Measurements from ENCODE around the gene RFPL4AL1.

The RFPL4AL1 gene

GRCh38 chr19:55781112-55781511 is 12.2 kb downstream of the RFPL4AL1 start:
- no peaks in the 10 kb centered on the region for H3K36me3 ChIP-seq (ENCODE audit: insufficient read depth, low read length)
- ATAC-seq (ENCODE audit: insufficient read depth, low read depth) (no peak), DNase-seq (no peak)
- no peak overlapping the region for H3K4me3 ChIP-seq (ENCODE audit: low read depth in 1 of 2, low read length in 2 of 2)
- no peak overlapping the region for H2AFZ ChIP-seq (ENCODE audit: low read depth, low read length)
- no peak overlapping the region for H3K27ac ChIP-seq (ENCODE audit: low read length)
- H3K9ac ChIP-seq (ENCODE audit: low read depth, low read length), result no peak overlapping the region
- H4K20me1 ChIP-seq (ENCODE audit: insufficient read depth, low read length), result no peaks in the 10 kb centered on the region
- no peaks in the 10 kb centered on the region for H3K9me3 ChIP-seq (ENCODE audit: insufficient read depth, low read length, severe bottlenecking)
- no peaks in the 10 kb centered on the region for H3K79me2 ChIP-seq (ENCODE audit: insufficient read depth, low read length)
- no peaks in the 10 kb centered on the region for H3K27me3 ChIP-seq (ENCODE audit: insufficient read depth, low read length, poor library complexity)
- H3K4me1 ChIP-seq (ENCODE audit: insufficient read depth, low read length), result no peaks in the 10 kb centered on the region
- TF ChIP-seq CTCF (IDR thresholded peaks at IDR 0.05; ENCODE audit: borderline replicate concordance, extremely low read depth, low read length, poor library complexity, severe bottlenecking) (no peak), EZH2 (IDR thresholded peaks at IDR 0.05; ENCODE audit: borderline replicate concordance, low read depth, low read length, severe bottlenecking) (no peak)
- no peak overlapping the region for H3K4me2 ChIP-seq (ENCODE audit: insufficient read depth, low read length)

GRCh38 chr19:55795021-55795420 is 26.1 kb downstream of the RFPL4AL1 start:
- Histone ChIP-seq H3K9ac (ENCODE audit: low read depth, low read length) (no peak overlapping the region), H3K4me1 (ENCODE audit: insufficient read depth, low read length) (no peaks in the 10 kb centered on the region), H4K20me1 (ENCODE audit: insufficient read depth, low read length) (no peaks in the 10 kb centered on the region), H3K27ac (ENCODE audit: low read length) (no peak overlapping the region), H2AFZ (ENCODE audit: low read depth, low read length) (no peak overlapping the region), H3K27me3 (ENCODE audit: insufficient read depth, low read length, poor library complexity) (no peaks in the 10 kb centered on the region), H3K36me3 (ENCODE audit: insufficient read depth, low read length) (no peaks in the 10 kb centered on the region), H3K9me3 (ENCODE audit: insufficient read depth, low read length, severe bottlenecking) (no peaks in the 10 kb centered on the region), H3K79me2 (ENCODE audit: insufficient read depth, low read length) (no peaks in the 10 kb centered on the region), H3K4me3 (ENCODE audit: low read depth in 1 of 2, low read length in 2 of 2) (no peak overlapping the region), H3K4me2 (ENCODE audit: insufficient read depth, low read length) (no peak overlapping the region)
- ATAC-seq (ENCODE audit: insufficient read depth, low read depth) (no peak), DNase-seq (no peak)
- TF ChIP-seq CTCF (IDR thresholded peaks at IDR 0.05; ENCODE audit: borderline replicate concordance, extremely low read depth, low read length, poor library complexity, severe bottlenecking) (no peak), EZH2 (IDR thresholded peaks at IDR 0.05; ENCODE audit: borderline replicate concordance, low read depth, low read length, severe bottlenecking) (no peak)

GRCh38 chr19:55801416-55801815 is 32.5 kb downstream of the RFPL4AL1 start:
- Histone ChIP-seq H3K9me3 (ENCODE audit: insufficient read depth, low read length, severe bottlenecking) (no peaks in the 10 kb centered on the region), H3K4me1 (ENCODE audit: insufficient read depth, low read length) (no peaks in the 10 kb centered on the region), H4K20me1 (ENCODE audit: insufficient read depth, low read length) (no peaks in the 10 kb centered on the region), H3K27ac (ENCODE audit: low read length) (no peak overlapping the region), H3K27me3 (ENCODE audit: insufficient read depth, low read length, poor library complexity) (no peaks in the 10 kb centered on the region), H3K4me2 (ENCODE audit: insufficient read depth, low read length) (no peak overlapping the region), H3K36me3 (ENCODE audit: insufficient read depth, low read length) (no peaks in the 10 kb centered on the region), H3K9ac (ENCODE audit: low read depth, low read length) (no peak overlapping the region), H3K4me3 (ENCODE audit: low read depth in 1 of 2, low read length in 2 of 2) (no peak overlapping the region), H3K79me2 (ENCODE audit: insufficient read depth, low read length) (no peaks in the 10 kb centered on the region), H2AFZ (ENCODE audit: low read depth, low read length) (no peak overlapping the region)
- no peak for TF ChIP-seq EZH2 (IDR thresholded peaks at IDR 0.05; ENCODE audit: borderline replicate concordance, low read depth, low read length, severe bottlenecking)
- no peak for TF ChIP-seq CTCF (IDR thresholded peaks at IDR 0.05; ENCODE audit: borderline replicate concordance, extremely low read depth, low read length, poor library complexity, severe bottlenecking)
- ATAC-seq (ENCODE audit: insufficient read depth, low read depth) (no peak), DNase-seq (no peak)

GRCh38 chr19:55802281-55802680 is 33.4 kb downstream of the RFPL4AL1 start:
- H3K9ac ChIP-seq (ENCODE audit: low read depth, low read length), result no peak overlapping the region
- no peaks in the 10 kb centered on the region for H4K20me1 ChIP-seq (ENCODE audit: insufficient read depth, low read length)
- H3K27me3 ChIP-seq (ENCODE audit: insufficient read depth, low read length, poor library complexity), result no peaks in the 10 kb centered on the region
- H3K79me2 ChIP-seq (ENCODE audit: insufficient read depth, low read length), result no peaks in the 10 kb centered on the region
- no peak overlapping the region for H2AFZ ChIP-seq (ENCODE audit: low read depth, low read length)
- no peak overlapping the region for H3K4me2 ChIP-seq (ENCODE audit: insufficient read depth, low read length)
- no peak overlapping the region for H3K27ac ChIP-seq (ENCODE audit: low read length)
- H3K4me1 ChIP-seq (ENCODE audit: insufficient read depth, low read length), result no peaks in the 10 kb centered on the region
- TF ChIP-seq EZH2 (IDR thresholded peaks at IDR 0.05; ENCODE audit: borderline replicate concordance, low read depth, low read length, severe bottlenecking), result no peak
- TF ChIP-seq CTCF (IDR thresholded peaks at IDR 0.05; ENCODE audit: borderline replicate concordance, extremely low read depth, low read length, poor library complexity, severe bottlenecking), result no peak
- DNase-seq (no peak), ATAC-seq (ENCODE audit: insufficient read depth, low read depth) (no peak)
- no peaks in the 10 kb centered on the region for H3K36me3 ChIP-seq (ENCODE audit: insufficient read depth, low read length)
- no peak overlapping the region for H3K4me3 ChIP-seq (ENCODE audit: low read depth in 1 of 2, low read length in 2 of 2)
- H3K9me3 ChIP-seq (ENCODE audit: insufficient read depth, low read length, severe bottlenecking), result no peaks in the 10 kb centered on the region
